ENCODE measurements around the gene GATAD2B.
"Not testable (repeated sequence)": the region's sequence is repeated elsewhere in the genome, so short reads cannot be mapped to it uniquely, and the experiment has no call there.

Gene GATAD2B

DNA sequence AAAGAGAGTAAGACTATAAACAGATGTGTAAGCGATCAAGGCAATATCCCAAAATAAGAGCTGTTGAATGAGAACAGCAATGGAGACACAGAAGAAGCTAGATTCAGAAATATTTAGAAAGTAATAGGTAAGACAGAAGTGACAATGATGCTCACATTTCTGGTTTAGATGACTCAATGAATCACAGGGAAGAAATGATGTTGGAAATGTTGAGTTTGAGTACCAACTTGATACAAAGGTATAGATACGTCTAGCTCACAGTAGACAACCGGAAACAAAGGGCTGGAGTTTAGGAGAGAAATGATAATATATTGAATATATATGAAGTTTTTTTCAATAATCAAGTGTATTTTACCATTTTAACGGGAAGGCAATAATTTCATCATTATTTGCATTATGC is 6.5 kb downstream of the GATAD2B start:
- Histone ChIP-seq H3K4me3 (ENCODE audit: low read depth, low read length) (no peak overlapping the region), H3K36me3 (replicated peaks) (no peaks in the 10 kb centered on the region), H3K27me3 (replicated peaks) (no peaks in the 10 kb centered on the region), H3K27ac (no peak overlapping the region)
- in situ Hi-C loops (cut with HindIII; ENCODE audit: low pct_ligation_motif_present, low sequenced_read_pairs), result no loop called here
- no peak for TF ChIP-seq CTCF (IDR thresholded peaks at IDR 0.05; ENCODE audit: low read depth, low read length, missing control alignments)
- no peak for DNase-seq

DNA sequence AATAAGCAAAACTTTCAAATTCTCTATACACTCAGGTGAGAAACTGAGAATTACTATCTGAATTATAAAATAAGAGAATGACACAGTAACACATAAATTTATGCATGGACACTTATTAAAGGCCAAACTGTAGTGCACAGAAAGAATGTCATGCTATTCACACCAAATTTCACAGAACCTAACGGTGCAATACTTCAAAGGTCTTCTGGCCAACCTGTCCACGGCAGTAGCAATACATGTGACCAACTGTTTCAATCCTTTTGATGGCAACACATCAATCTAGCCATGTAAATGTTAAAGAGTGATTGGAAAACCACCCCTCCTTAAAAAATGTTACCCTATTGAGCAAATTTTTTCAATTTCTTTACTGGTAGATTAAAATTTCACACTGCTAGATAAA is 10.4 kb downstream of the GATAD2B start:
- in situ Hi-C loops (cut with HindIII; ENCODE audit: low pct_ligation_motif_present, low sequenced_read_pairs), result no loop called here
- no peaks in the 10 kb centered on the region for H3K36me3 ChIP-seq (replicated peaks)
- no peaks in the 10 kb centered on the region for H3K27me3 ChIP-seq (replicated peaks)
- DNase-seq, result no peak
- no peak overlapping the region for H3K27ac ChIP-seq
- TF ChIP-seq CTCF (IDR thresholded peaks at IDR 0.05; ENCODE audit: low read depth, low read length, missing control alignments), result no peak
- H3K4me3 ChIP-seq (ENCODE audit: low read depth, low read length), result no peak overlapping the region

GRCh38 chr1:153910560-153910959 is 12.2 kb downstream of the GATAD2B start:
- H3K4me3 ChIP-seq (ENCODE audit: low read depth, low read length); H3K36me3 ChIP-seq (replicated peaks); H3K27ac ChIP-seq; DNase-seq; H3K27me3 ChIP-seq (replicated peaks); in situ Hi-C loops (cut with HindIII; ENCODE audit: low pct_ligation_motif_present, low sequenced_read_pairs): not testable (repeated sequence)

GRCh38 chr1:153908071-153908470 is 14.7 kb downstream of the GATAD2B start:
- Histone ChIP-seq H3K27me3 (replicated peaks) (no peaks in the 10 kb centered on the region), H3K27ac (no peak overlapping the region), H3K36me3 (replicated peaks) (no peaks in the 10 kb centered on the region), H3K4me3 (ENCODE audit: low read depth, low read length) (no peak overlapping the region)
- no peak for TF ChIP-seq CTCF (IDR thresholded peaks at IDR 0.05; ENCODE audit: low read depth, low read length, missing control alignments)
- DNase-seq, result no peak
- in situ Hi-C loops (cut with HindIII; ENCODE audit: low pct_ligation_motif_present, low sequenced_read_pairs), result no loop called here

DNA sequence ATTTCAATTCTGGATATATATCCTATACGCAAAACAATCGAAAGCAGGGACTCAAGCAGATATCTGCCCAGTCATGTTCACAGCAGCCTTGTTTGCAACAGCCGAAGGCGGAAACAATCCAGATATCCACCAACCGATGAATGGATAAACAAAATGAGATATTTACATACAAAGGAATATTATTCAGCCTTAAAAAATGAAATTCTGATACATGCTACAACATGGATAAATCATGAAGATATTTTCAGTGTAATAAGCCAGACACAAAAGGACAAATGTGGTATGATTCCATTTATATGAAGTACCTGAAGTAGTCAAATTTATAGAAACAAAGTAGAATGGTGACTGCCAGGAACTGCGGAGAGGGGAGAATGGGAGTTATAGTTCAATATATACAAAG is 15.6 kb downstream of the GATAD2B start:
- DNase-seq, result no peak
- H3K4me3 ChIP-seq (ENCODE audit: low read depth, low read length), result no peak overlapping the region
- H3K27ac ChIP-seq, result no peak overlapping the region
- in situ Hi-C loops (cut with HindIII; ENCODE audit: low pct_ligation_motif_present, low sequenced_read_pairs), result no loop called here
- TF ChIP-seq CTCF (IDR thresholded peaks at IDR 0.05; ENCODE audit: low read depth, low read length, missing control alignments), result no peak
- no peaks in the 10 kb centered on the region for H3K27me3 ChIP-seq (replicated peaks)
- H3K36me3 ChIP-seq (replicated peaks), result no peaks in the 10 kb centered on the region

DNA sequence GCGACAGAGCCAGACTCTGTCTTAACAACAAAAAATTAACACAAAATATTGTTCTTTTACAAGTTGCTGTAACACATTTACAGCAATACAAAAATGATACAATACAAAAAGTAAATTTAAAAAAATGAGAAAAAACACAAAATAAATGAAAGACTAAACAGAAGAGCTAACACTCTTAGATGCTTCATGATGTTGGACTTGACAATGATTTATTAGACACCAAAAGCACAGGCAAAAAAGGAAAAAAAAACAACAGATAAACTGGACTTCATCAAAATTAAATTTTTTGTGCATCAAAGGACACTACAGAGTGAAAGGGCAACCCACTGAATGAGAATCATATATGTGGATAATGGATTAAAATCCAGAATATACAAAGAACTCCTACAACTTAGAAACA is 16.4 kb downstream of the GATAD2B start:
- no peak overlapping the region for H3K27ac ChIP-seq

GRCh38 chr1:153905908-153906307 is 16.9 kb downstream of the GATAD2B start:
- H3K4me3 ChIP-seq (ENCODE audit: low read depth, low read length); H3K27me3 ChIP-seq (replicated peaks); H3K36me3 ChIP-seq (replicated peaks); in situ Hi-C loops (cut with HindIII; ENCODE audit: low pct_ligation_motif_present, low sequenced_read_pairs); H3K27ac ChIP-seq; DNase-seq: not testable (repeated sequence)

More for the DNA sequence above, 16.4 kb downstream of the GATAD2B start:
- no peak for DNase-seq
- Histone ChIP-seq H3K4me3 (ENCODE audit: low read depth, low read length) (no peak overlapping the region), H3K27me3 (replicated peaks) (no peaks in the 10 kb centered on the region), H3K36me3 (replicated peaks) (no peaks in the 10 kb centered on the region)
- in situ Hi-C loops (cut with HindIII; ENCODE audit: low pct_ligation_motif_present, low sequenced_read_pairs), result no loop called here
- no peak for TF ChIP-seq CTCF (IDR thresholded peaks at IDR 0.05; ENCODE audit: low read depth, low read length, missing control alignments)
